ENCODE data around the gene NKX1-2. TPM values are rescaled to one million over a fixed set of nuclear protein-coding genes. Genes with fewer than 3 reads are reported as not detected.

NKX1-2 gene
- total RNA-seq, 1 donor from 2014 or later = not detected

DNA sequence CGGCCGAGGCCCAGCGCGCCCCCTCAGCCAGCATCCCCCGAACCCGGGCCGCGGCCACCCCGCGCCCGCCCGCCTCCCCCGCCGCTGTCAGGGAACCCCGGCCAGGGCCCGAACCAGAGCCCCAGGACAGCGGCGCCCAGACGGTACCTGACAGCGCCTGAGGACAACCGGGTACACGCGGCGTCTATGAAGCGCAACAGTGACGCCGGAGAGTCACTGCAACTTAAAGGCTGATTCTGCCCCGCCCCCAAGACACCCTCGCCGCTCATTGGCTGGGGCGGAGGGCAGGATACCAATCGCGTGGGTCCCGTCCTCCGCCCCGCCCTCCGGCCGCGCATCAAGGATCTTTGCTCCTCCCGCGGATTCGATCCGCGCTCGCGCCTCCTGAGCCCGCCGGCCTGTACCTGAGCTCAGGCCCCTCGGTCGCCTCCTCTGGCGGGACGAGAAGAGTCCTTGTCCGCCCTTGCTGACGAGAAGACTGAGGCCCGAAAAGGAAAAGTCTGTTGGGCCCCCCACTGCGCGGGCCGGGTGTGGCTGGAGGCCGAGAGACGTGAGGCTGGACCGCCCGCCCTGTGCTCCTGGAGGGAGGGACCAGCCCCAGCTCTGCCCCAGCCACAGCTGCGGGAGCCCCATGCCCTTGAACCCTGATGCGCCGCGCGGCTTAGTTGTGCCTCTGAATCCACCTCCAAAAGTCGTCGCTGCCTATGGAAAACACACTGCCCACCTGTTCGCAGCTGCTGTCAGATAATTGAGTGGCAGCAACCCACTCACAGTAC, 30.9 kb downstream of the NKX1-2 start, which contains the start of gene OAT:
Gene OAT (minus strand): TSS at position 198 of the 776 bp plus-strand sequence. CDS start 6,752 bp downstream, outside the sequence.
- Mint-ChIP-seq H3K27me3 (ENCODE audit: low read depth) (peaks cover 40% of the 10 kb centered on the region), H3K4me3 (peak within 1 kb of the TSS; percentile 92), H3K36me3 (ENCODE audit: low read depth) (no peaks in the 10 kb centered on the region), H3K4me1 (peaks cover 24% of the 10 kb centered on the region), H3K27ac (ENCODE audit: unreplicated experiment) (peak within 1 kb of the TSS; percentile 88), H3K9me3 (no peaks in the 10 kb centered on the region)
- TF ChIP-seq, protein P1, sequence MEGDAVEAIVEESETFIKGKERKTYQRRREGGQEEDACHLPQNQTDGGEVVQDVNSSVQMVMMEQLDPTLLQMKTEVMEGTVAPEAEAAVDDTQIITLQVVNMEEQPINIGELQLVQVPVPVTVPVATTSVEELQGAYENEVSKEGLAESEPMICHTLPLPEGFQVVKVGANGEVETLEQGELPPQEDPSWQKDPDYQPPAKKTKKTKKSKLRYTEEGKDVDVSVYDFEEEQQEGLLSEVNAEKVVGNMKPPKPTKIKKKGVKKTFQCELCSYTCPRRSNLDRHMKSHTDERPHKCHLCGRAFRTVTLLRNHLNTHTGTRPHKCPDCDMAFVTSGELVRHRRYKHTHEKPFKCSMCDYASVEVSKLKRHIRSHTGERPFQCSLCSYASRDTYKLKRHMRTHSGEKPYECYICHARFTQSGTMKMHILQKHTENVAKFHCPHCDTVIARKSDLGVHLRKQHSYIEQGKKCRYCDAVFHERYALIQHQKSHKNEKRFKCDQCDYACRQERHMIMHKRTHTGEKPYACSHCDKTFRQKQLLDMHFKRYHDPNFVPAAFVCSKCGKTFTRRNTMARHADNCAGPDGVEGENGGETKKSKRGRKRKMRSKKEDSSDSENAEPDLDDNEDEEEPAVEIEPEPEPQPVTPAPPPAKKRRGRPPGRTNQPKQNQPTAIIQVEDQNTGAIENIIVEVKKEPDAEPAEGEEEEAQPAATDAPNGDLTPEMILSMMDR (conservative IDR thresholded peaks at IDR 0.05) = peak; percentile 49
- DNase-seq (ENCODE audit: low read depth, low spot score) = peak; percentile 95

DNA sequence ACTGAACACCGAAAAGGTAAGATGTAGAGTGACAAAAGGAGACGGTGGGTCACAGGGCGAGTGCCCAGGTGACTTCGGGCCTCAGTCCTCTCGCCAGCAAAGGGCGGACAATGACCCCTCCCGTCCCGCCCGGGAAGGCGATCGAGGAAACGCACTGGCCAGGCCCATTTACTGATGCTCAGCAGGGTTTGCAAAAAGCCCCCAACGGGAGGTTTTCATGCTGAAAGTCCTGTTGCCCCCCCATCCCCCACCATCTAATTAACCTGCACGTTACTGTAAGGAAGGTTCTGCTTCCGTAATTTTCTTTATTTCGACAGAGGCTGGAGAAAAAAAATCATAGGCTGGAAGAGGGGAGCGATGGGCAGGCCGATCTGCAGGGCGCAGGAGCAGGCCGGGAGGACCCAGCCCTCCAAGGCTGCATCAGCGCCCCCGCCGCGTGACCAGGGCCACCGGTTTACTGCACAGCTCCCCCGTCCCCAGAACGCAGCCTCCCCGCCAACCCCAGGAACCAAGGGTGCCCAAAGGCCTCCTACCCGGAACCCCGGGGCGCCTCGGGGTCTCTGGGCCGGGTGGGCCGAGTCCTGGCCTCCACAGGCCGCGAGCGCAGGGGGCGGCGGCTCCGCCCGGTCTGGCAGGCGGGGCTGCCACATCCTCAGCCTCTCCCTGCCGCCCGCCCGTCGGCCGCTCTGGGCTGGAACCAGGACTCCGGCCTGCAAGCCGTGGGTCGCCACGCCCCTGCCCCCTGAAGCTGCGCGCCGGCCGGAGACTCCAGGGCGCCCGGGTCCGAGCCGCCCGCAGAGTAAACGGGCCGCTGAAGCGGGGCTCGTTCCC, 31.7 kb downstream of the NKX1-2 start:
- H3K36me3 Mint-ChIP-seq (ENCODE audit: low read depth) = no peaks in the 10 kb centered on the region
- TF ChIP-seq, protein P1 (conservative IDR thresholded peaks at IDR 0.05) = no peak
- peak; percentile 45 for DNase-seq (ENCODE audit: low read depth, low spot score)
- H3K4me3 Mint-ChIP-seq = peak overlapping the region; percentile 92
- H3K9me3 Mint-ChIP-seq = no peaks in the 10 kb centered on the region
- peaks cover 33% of the 10 kb centered on the region for H3K27me3 Mint-ChIP-seq (ENCODE audit: low read depth)
- peaks cover 24% of the 10 kb centered on the region for H3K4me1 Mint-ChIP-seq
- peak overlapping the region; percentile 88 for H3K27ac Mint-ChIP-seq (ENCODE audit: unreplicated experiment)

DNA sequence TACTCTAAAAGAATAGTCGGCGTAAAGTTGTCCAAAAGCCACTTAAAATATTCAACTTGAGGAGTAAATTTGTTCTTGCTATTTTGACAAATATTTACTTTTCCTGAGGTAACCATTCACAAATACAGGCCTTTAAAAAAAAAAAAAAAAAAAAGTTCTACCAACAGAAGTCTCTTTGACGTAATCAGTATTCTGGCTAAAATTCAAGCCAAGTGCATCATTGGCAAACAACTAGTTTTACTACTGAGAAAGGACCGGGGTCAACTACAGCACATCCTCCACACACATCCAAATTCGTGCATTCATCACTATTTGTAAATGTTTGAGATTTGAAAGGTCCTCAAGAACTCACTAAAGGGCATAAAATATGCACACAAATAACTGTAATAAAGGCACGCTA, 33.1 kb downstream of the NKX1-2 start:
- Mint-ChIP-seq H3K9me3 (no peaks in the 10 kb centered on the region), H3K4me3 (peak overlapping the region; percentile 92), H3K27me3 (ENCODE audit: low read depth) (peaks cover 21% of the 10 kb centered on the region), H3K27ac (ENCODE audit: unreplicated experiment) (no peak overlapping the region), H3K36me3 (ENCODE audit: low read depth) (no peaks in the 10 kb centered on the region), H3K4me1 (peaks cover 24% of the 10 kb centered on the region)
- DNase-seq (ENCODE audit: low read depth, low spot score) = no peak
- TF ChIP-seq, protein P1 (conservative IDR thresholded peaks at IDR 0.05) = no peak

GRCh38 chr10:124415210-124415609, 34.6 kb downstream of the NKX1-2 start:
- no peak for DNase-seq (ENCODE audit: low read depth, low spot score)
- peaks cover 4% of the 10 kb centered on the region for H3K36me3 Mint-ChIP-seq (ENCODE audit: low read depth)
- TF ChIP-seq, protein P1 (conservative IDR thresholded peaks at IDR 0.05) = no peak
- H3K9me3 Mint-ChIP-seq = no peaks in the 10 kb centered on the region
- no peak overlapping the region for H3K27ac Mint-ChIP-seq (ENCODE audit: unreplicated experiment)
- H3K4me3 Mint-ChIP-seq = no peak overlapping the region
- H3K27me3 Mint-ChIP-seq (ENCODE audit: low read depth) = peaks cover 6% of the 10 kb centered on the region
- peaks cover 24% of the 10 kb centered on the region for H3K4me1 Mint-ChIP-seq

DNA sequence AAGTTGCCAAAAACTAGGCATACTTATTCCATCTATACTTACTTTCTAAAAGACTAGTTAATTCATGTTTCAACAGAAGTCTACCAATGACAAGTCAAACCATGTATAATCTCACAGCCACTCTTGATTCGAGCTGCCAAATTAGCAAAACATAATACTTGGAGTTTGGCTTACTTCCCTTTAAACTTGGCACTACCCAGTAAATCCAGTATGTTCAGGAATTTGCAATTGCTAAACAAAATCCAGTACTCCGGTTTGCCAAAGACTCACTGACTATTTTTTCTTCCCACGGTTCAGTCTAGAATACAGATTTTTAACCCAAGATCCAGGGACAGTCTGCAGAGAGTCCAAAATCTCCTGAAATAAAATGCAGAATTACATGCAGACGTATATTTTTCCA, 35.8 kb downstream of the NKX1-2 start:
- peak overlapping the region; percentile 46 for H3K4me3 Mint-ChIP-seq
- H3K36me3 Mint-ChIP-seq (ENCODE audit: low read depth) = peaks cover 4% of the 10 kb centered on the region
- no peaks in the 10 kb centered on the region for H3K27me3 Mint-ChIP-seq (ENCODE audit: low read depth)
- no peak overlapping the region for H3K27ac Mint-ChIP-seq (ENCODE audit: unreplicated experiment)
- H3K9me3 Mint-ChIP-seq = no peaks in the 10 kb centered on the region
- H3K4me1 Mint-ChIP-seq = peaks cover 21% of the 10 kb centered on the region
- TF ChIP-seq, protein P1 (conservative IDR thresholded peaks at IDR 0.05) = no peak
- no peak for DNase-seq (ENCODE audit: low read depth, low spot score)

Measured in neural crest cell (in vitro differentiated cells).